ENCODE measurements around the gene NEU1. TPM values are rescaled to one million over a fixed set of nuclear protein-coding genes. Genes with fewer than 3 reads are reported as not detected.
"Not testable (repeated sequence)": the region's sequence is repeated elsewhere in the genome, so short reads cannot be mapped to it uniquely, and the experiment has no call there.

Gene NEU1
- total and polyA plus RNA-seq, 2 donors (not counting 1 experiment from before 2014, with no cell fraction given): 51.2 to 100 TPM

DNA sequence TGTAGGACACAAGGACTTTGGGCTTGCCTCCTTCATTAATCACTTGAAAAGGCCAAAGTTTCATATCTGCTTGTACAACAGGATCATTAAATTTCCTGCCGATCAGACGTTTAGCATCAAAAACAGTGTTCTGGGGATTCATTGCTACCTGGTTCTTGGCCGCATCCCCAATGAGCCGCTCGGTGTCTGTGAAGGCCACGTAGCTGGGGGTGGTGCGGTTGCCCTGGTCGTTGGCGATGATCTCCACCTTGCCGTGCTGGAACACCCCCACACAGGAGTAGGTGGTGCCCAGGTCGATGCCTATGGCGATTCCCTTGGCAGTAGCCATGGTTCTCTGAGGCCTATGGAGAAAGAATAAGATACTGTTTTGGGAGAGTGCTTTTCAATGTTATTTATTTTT is 51.0 kb downstream of the NEU1 start:
- Histone ChIP-seq H3K9me3 (ENCODE audit: control insufficient read depth, insufficient read depth, low read depth, low read length) (no peaks in the 10 kb centered on the region), H3K4me2 (ENCODE audit: extremely low read depth, insufficient read depth, low read length) (no peak overlapping the region), H3K36me3 (ENCODE audit: control insufficient read depth, insufficient read depth, low read length) (no peaks in the 10 kb centered on the region), H3K27me3 (ENCODE audit: control insufficient read depth, insufficient read depth, low read length) (no peaks in the 10 kb centered on the region), H3K27ac (ENCODE audit: insufficient read depth, low read length) (no peak overlapping the region), H3K4me3 (replicated peaks in 1 of 4; ENCODE audit: control extremely low read depth in 1 of 4, insufficient read depth in 1 of 4, low read depth in 3 of 4, low read length in 4 of 4) (no peak overlapping the region), H2AFZ (ENCODE audit: low read length) (no peak overlapping the region), H4K20me1 (ENCODE audit: control insufficient read depth, extremely low read depth, insufficient read depth, low read length) (no peaks in the 10 kb centered on the region), H3K4me1 (ENCODE audit: control insufficient read depth, extremely low read depth, insufficient read depth, low read length) (no peaks in the 10 kb centered on the region), H3K79me2 (ENCODE audit: control insufficient read depth, insufficient read depth, low read length) (peaks cover 2% of the 10 kb centered on the region), H3K9ac (ENCODE audit: insufficient read depth, low read length) (no peak overlapping the region)
- TF ChIP-seq, protein P1, sequence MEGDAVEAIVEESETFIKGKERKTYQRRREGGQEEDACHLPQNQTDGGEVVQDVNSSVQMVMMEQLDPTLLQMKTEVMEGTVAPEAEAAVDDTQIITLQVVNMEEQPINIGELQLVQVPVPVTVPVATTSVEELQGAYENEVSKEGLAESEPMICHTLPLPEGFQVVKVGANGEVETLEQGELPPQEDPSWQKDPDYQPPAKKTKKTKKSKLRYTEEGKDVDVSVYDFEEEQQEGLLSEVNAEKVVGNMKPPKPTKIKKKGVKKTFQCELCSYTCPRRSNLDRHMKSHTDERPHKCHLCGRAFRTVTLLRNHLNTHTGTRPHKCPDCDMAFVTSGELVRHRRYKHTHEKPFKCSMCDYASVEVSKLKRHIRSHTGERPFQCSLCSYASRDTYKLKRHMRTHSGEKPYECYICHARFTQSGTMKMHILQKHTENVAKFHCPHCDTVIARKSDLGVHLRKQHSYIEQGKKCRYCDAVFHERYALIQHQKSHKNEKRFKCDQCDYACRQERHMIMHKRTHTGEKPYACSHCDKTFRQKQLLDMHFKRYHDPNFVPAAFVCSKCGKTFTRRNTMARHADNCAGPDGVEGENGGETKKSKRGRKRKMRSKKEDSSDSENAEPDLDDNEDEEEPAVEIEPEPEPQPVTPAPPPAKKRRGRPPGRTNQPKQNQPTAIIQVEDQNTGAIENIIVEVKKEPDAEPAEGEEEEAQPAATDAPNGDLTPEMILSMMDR (conservative IDR thresholded peaks at IDR 0.05 in 1 of 2, IDR thresholded peaks at IDR 0.05 in 1 of 2; ENCODE audit: low read depth in 1 of 2, low read length in 2 of 2): no peak
- TF ChIP-seq EZH2 (IDR thresholded peaks at IDR 0.05; ENCODE audit: low read length, missing control alignments): no peak
- DNase-seq (ENCODE audit: low read depth in 2 of 2): no peak

DNA sequence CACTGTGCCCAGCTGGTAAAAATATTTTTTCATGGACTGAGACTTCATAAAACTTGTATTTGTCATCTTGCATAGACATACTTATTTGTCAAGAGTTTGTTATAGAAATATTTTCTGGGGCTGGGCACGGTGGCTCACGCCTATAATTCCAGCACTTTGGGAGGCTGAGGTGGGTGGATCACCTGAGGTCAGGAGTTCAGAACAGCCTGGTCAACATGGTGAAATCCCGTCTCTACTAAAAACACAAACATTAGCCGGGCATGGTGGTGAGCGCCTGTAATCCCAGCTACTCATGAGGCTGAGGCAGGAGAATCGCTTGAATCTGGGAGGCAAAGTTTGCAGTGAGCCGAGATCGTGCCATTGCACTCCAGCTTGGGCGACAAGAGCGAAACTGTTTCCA is 54.0 kb downstream of the NEU1 start:
- H3K4me2 ChIP-seq (ENCODE audit: extremely low read depth, insufficient read depth, low read length); H3K27me3 ChIP-seq (ENCODE audit: control insufficient read depth, insufficient read depth, low read length); H3K27ac ChIP-seq (ENCODE audit: insufficient read depth, low read length); H4K20me1 ChIP-seq (ENCODE audit: control insufficient read depth, extremely low read depth, insufficient read depth, low read length); H3K4me1 ChIP-seq (ENCODE audit: control insufficient read depth, extremely low read depth, insufficient read depth, low read length); H3K36me3 ChIP-seq (ENCODE audit: control insufficient read depth, insufficient read depth, low read length); H3K79me2 ChIP-seq (ENCODE audit: control insufficient read depth, insufficient read depth, low read length); H3K9me3 ChIP-seq (ENCODE audit: control insufficient read depth, insufficient read depth, low read depth, low read length); DNase-seq (ENCODE audit: low read depth in 2 of 2); H3K4me3 ChIP-seq (replicated peaks in 1 of 4; ENCODE audit: control extremely low read depth in 1 of 4, insufficient read depth in 1 of 4, low read depth in 3 of 4, low read length in 4 of 4); H3K9ac ChIP-seq (ENCODE audit: insufficient read depth, low read length); H2AFZ ChIP-seq (ENCODE audit: low read length): not testable (repeated sequence)

Other genes starting within 250 kb of the NEU1 start
Only the 30 nearest of the 36 such genes appear.
- 15.0 and 17.2 TPM in 2 replicates for gene GPANK1, start 197.8 kb downstream of the NEU1 start, total RNA-seq
- 12.7 and 13.1 TPM in 2 replicates for gene GPANK1, start 197.8 kb downstream of the NEU1 start, polyA plus RNA-seq
- 67.2 and 70.9 TPM in 2 replicates for gene CSNK2B, start 196.7 kb downstream of the NEU1 start, total RNA-seq
- gene CSNK2B, start 196.7 kb downstream of the NEU1 start, polyA plus RNA-seq: 84.9 and 124 TPM in 2 replicates
- 1.3 and 2.0 TPM in 2 replicates for gene LY6G5B, start 192.8 kb downstream of the NEU1 start, total RNA-seq
- 2.8 and 2.9 TPM in 2 replicates for gene LY6G5B, start 192.8 kb downstream of the NEU1 start, polyA plus RNA-seq
- gene LY6G5C, start 181.8 kb downstream of the NEU1 start, total RNA-seq: 0.51 and 0.83 TPM in 2 replicates
- 2.0 and 2.9 TPM in 2 replicates for gene LY6G5C, start 181.8 kb downstream of the NEU1 start, polyA plus RNA-seq
- gene ABHD16A, start 159.5 kb downstream of the NEU1 start, total RNA-seq: 62.1 and 72.0 TPM in 2 replicates
- gene ABHD16A, start 159.5 kb downstream of the NEU1 start, polyA plus RNA-seq: 24.2 and 25.1 TPM in 2 replicates
- gene LY6G6F, start 156.0 kb downstream of the NEU1 start, total RNA-seq: not detected in 2 replicates
- not detected in 2 replicates for gene LY6G6F, start 156.0 kb downstream of the NEU1 start, polyA plus RNA-seq
- not detected in 2 replicates for gene LY6G6D, start 147.5 kb downstream of the NEU1 start, total RNA-seq
- not detected in 2 replicates for gene LY6G6D, start 147.5 kb downstream of the NEU1 start, polyA plus RNA-seq
- not detected in 2 replicates for gene LY6G6C, start 141.1 kb downstream of the NEU1 start, total RNA-seq
- not detected in 2 replicates for gene LY6G6C, start 141.1 kb downstream of the NEU1 start, polyA plus RNA-seq
- not detected in 2 replicates for gene MPIG6B, start 139.4 kb downstream of the NEU1 start, total RNA-seq
- not detected in 2 replicates for gene MPIG6B, start 139.4 kb downstream of the NEU1 start, polyA plus RNA-seq
- gene DDAH2, start 133.5 kb downstream of the NEU1 start, total RNA-seq: 97.3 and 119 TPM in 2 replicates
- 42.5 and 43.4 TPM in 2 replicates for gene DDAH2, start 133.5 kb downstream of the NEU1 start, polyA plus RNA-seq
- gene CLIC1, start 126.3 kb downstream of the NEU1 start, total RNA-seq: 439 and 615 TPM in 2 replicates
- gene CLIC1, start 126.3 kb downstream of the NEU1 start, polyA plus RNA-seq: 639 and 788 TPM in 2 replicates
- 2.3 and 4.3 TPM in 2 replicates for gene MSH5, start 122.8 kb downstream of the NEU1 start, total RNA-seq
- 6.0 and 11.1 TPM in 2 replicates for gene MSH5, start 122.8 kb downstream of the NEU1 start, polyA plus RNA-seq
- 0.26 and 0.50 TPM in 2 replicates for gene SAPCD1, start 100.2 kb downstream of the NEU1 start, total RNA-seq
- 1.3 and 1.4 TPM in 2 replicates for gene SAPCD1, start 100.2 kb downstream of the NEU1 start, polyA plus RNA-seq
- under 0.01 and 0.66 TPM in 2 replicates for gene VWA7, start 85.5 kb downstream of the NEU1 start, total RNA-seq
- 0.16 and 0.60 TPM in 2 replicates for gene VWA7, start 85.5 kb downstream of the NEU1 start, polyA plus RNA-seq
- gene VARS1, start 67.1 kb downstream of the NEU1 start, total RNA-seq: 29.8 and 53.5 TPM in 2 replicates
- gene VARS1, start 67.1 kb downstream of the NEU1 start, polyA plus RNA-seq: 16.0 and 31.0 TPM in 2 replicates
- gene LSM2, start 55.9 kb downstream of the NEU1 start, total RNA-seq: 23.1 and 24.3 TPM in 2 replicates
- 34.7 and 68.1 TPM in 2 replicates for gene LSM2, start 55.9 kb downstream of the NEU1 start, polyA plus RNA-seq
- gene HSPA1L, start 47.5 kb downstream of the NEU1 start, total RNA-seq: 2.1 and 3.1 TPM in 2 replicates
- gene HSPA1L, start 47.5 kb downstream of the NEU1 start, polyA plus RNA-seq: 0.74 and 0.75 TPM in 2 replicates
- gene HSPA1A, start 47.3 kb downstream of the NEU1 start, total RNA-seq: 70.0 and 111 TPM in 2 replicates
- 61.2 and 66.3 TPM in 2 replicates for gene HSPA1A, start 47.3 kb downstream of the NEU1 start, polyA plus RNA-seq
- gene HSPA1B, start 35.1 kb downstream of the NEU1 start, total RNA-seq: 115 and 152 TPM in 2 replicates
- 35.5 and 60.2 TPM in 2 replicates for gene HSPA1B, start 35.1 kb downstream of the NEU1 start, polyA plus RNA-seq
- gene SLC44A4, start 16.2 kb upstream of the NEU1 start, total RNA-seq: not detected in 2 replicates
- 0.02 TPM in 1 of 2 replicates, not detected in the other for gene SLC44A4, start 16.2 kb upstream of the NEU1 start, polyA plus RNA-seq
- 60.1 and 63.7 TPM in 2 replicates for gene EHMT2, start 34.9 kb upstream of the NEU1 start, total RNA-seq
- 22.0 and 37.3 TPM in 2 replicates for gene EHMT2, start 34.9 kb upstream of the NEU1 start, polyA plus RNA-seq
- gene ZBTB12, start 39.3 kb upstream of the NEU1 start, total RNA-seq: 9.5 and 13.2 TPM in 2 replicates
- gene ZBTB12, start 39.3 kb upstream of the NEU1 start, polyA plus RNA-seq: 1.2 and 1.6 TPM in 2 replicates
- 16.8 and 27.2 TPM in 2 replicates for gene C2, start 64.9 kb upstream of the NEU1 start, total RNA-seq
- 2.1 and 7.6 TPM in 2 replicates for gene C2, start 64.9 kb upstream of the NEU1 start, polyA plus RNA-seq
- 62.9 and 87.1 TPM in 2 replicates for gene CFB, start 83.3 kb upstream of the NEU1 start, total RNA-seq
- gene CFB, start 83.3 kb upstream of the NEU1 start, polyA plus RNA-seq: 21.7 and 22.9 TPM in 2 replicates
- gene NELFE, start 96.2 kb upstream of the NEU1 start, total RNA-seq: 85.5 and 111 TPM in 2 replicates
- gene NELFE, start 96.2 kb upstream of the NEU1 start, polyA plus RNA-seq: 81.7 and 119 TPM in 2 replicates
- gene SKIC2, start 96.4 kb upstream of the NEU1 start, total RNA-seq: 56.2 and 58.0 TPM in 2 replicates
- gene SKIC2, start 96.4 kb upstream of the NEU1 start, polyA plus RNA-seq: 21.6 and 29.9 TPM in 2 replicates
- 11.6 and 14.0 TPM in 2 replicates for gene DXO, start 109.3 kb upstream of the NEU1 start, total RNA-seq
- gene DXO, start 109.3 kb upstream of the NEU1 start, polyA plus RNA-seq: 9.1 and 11.8 TPM in 2 replicates
- 21.1 and 46.0 TPM in 2 replicates for gene C4A, start 119.2 kb upstream of the NEU1 start, total RNA-seq
- gene C4A, start 119.2 kb upstream of the NEU1 start, polyA plus RNA-seq: 5.7 and 25.2 TPM in 2 replicates
- 19.0 and 43.9 TPM in 2 replicates for gene C4B, start 152.0 kb upstream of the NEU1 start, total RNA-seq
- 4.9 and 16.2 TPM in 2 replicates for gene C4B, start 152.0 kb upstream of the NEU1 start, polyA plus RNA-seq
- gene CYP21A2, start 175.6 kb upstream of the NEU1 start, total RNA-seq: not detected in 2 replicates
- not detected in 2 replicates for gene CYP21A2, start 175.6 kb upstream of the NEU1 start, polyA plus RNA-seq